ENCODE results near the gene ARHGAP29.

- TF ChIP-seq CTCF (conservative IDR thresholded peaks at IDR 0.05; ENCODE audit: low read depth, low read length) (no peak), EZH2 (IDR thresholded peaks at IDR 0.05; ENCODE audit: low read length, unreplicated experiment) (no peak), EZH2phosphoT487 (IDR thresholded peaks at IDR 0.05; ENCODE audit: borderline replicate concordance, low read length) (no peak)
Measured at GRCh38 chr1:94265011-94265422, 27.6 kb upstream of the ARHGAP29 start.
